IMR-90 (cell line): ENCODE results near the gene STIL.

Source experiments
- CTCF ChIP-seq: conservative IDR thresholded peaks from 2 replicates; pipeline ENCODE4 v1.5.1; 2012; ENCODE audit warnings: mild to moderate bottlenecking, low read depth, low read length, improper control_type of control experiment
- MAFK ChIP-seq: IDR thresholded peaks from 2 replicates; pipeline ENCODE4 v1.6.1; 2012; ENCODE audit warnings: low read depth, low read length, improper control_type of control experiment
- POLR2A ChIP-seq: IDR thresholded peaks from 2 replicates; pipeline ENCODE4 v1.6.1; 2012; ENCODE audit warnings: mild to moderate bottlenecking, low read depth, low read length
- RAD21 ChIP-seq: IDR thresholded peaks from 2 replicates; pipeline ENCODE4 v1.6.1; 2012; ENCODE audit warnings: low read length, improper control_type of control experiment
- SMC3 ChIP-seq: fragments of 150-350 bp; IDR thresholded peaks from 2 replicates; pipeline ENCODE4 v1.6.1; 2016; ENCODE audit warnings: low read depth, mild to moderate bottlenecking, antibody characterized with exemption, low read length, moderate library complexity

GRCh38 chr1:47276850-47277249 is 37.1 kb downstream of the STIL start:
- TF ChIP-seq CTCF (no peak), MAFK (no peak), POLR2A (no peak), SMC3 (no peak), RAD21 (no peak)
